Glomerular visceral epithelial cell (primary cell): ENCODE measurements around the gene ZNF148.
"Not testable (repeated sequence)": the region's sequence is repeated elsewhere in the genome, so short reads cannot be mapped to it uniquely, and the experiment has no call there.

Experiments
- DNase-seq: peaks from one replicate; pipeline ENCODE4 v3.0.0-alpha.2; 2016; ENCODE audit errors: extremely low spot score

Gene ZNF148, protein sequence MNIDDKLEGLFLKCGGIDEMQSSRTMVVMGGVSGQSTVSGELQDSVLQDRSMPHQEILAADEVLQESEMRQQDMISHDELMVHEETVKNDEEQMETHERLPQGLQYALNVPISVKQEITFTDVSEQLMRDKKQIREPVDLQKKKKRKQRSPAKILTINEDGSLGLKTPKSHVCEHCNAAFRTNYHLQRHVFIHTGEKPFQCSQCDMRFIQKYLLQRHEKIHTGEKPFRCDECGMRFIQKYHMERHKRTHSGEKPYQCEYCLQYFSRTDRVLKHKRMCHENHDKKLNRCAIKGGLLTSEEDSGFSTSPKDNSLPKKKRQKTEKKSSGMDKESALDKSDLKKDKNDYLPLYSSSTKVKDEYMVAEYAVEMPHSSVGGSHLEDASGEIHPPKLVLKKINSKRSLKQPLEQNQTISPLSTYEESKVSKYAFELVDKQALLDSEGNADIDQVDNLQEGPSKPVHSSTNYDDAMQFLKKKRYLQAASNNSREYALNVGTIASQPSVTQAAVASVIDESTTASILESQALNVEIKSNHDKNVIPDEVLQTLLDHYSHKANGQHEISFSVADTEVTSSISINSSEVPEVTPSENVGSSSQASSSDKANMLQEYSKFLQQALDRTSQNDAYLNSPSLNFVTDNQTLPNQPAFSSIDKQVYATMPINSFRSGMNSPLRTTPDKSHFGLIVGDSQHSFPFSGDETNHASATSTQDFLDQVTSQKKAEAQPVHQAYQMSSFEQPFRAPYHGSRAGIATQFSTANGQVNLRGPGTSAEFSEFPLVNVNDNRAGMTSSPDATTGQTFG

DNA sequence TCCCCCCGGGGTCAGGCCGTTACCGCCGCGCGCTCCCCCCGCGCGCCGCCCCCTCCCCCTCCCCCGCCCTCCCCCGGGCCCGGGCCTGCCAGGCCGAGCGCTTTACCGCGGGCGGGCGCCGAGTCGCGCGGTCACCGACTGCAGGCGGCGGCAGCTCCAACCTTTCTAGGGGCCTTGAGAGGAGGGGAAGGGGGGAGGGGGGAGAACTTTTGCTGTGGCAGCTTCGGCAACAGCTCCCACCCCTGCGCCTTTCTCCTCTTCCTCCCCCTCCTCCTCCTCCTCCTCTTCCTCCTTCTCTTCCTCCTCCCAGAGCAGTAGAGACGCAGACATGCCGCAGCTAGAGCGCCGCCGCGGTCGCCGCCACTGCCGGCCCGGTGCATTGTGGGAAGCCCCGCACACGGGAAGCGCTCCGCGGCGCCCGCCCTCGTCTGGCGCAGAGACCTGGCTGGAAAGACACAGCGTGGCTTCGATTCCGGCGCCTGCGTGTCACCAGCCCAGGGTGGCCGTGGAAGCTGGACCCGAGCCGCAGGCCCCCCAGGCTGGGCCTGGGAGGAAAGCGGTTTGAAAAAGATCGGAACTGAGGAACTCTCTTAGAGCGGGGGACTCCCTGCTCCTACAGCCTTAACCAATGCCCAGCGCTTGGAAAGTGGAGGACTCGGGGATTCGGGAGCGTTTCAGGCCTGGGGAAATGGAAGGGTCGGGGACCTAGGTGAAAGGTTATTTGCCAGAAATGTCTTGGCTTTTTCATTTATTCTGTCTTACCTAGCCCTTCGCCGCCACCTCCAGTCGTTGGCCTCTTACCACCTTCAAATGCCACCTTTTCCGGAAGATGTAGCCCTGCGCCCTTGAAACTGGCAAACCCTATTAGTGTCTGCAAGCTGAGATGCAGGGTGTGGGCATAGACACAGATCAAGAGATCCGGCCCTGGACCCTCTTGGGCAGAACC lies at the start of gene ZNF148:
TSS of gene ZNF148 (minus strand) at position 330 of the 946 bp plus-strand sequence. CDS start 61,685 bp downstream, outside the sequence.
- peak; percentile 93 for DNase-seq

DNA sequence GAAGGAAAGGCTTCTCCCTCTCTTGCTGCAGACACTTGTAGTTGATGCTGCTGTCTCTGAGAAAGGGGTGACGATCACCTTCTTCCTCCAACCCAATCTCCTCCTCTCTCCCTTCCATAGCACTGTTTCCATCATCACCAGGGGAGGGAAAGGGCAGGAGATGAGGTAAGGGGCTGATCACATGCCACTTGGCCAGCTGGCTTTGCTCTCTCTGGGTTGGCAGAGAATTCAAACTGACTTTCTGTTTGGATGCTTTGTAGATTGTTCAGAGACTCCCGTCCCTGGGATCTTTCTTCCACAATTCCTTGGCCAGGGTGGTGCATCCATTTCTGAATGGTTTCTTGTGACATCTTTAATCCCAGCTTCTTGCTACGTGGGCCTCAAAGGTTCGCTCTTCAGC lies 43.2 kb upstream of the ZNF148 start:
- DNase-seq, result no peak

DNA sequence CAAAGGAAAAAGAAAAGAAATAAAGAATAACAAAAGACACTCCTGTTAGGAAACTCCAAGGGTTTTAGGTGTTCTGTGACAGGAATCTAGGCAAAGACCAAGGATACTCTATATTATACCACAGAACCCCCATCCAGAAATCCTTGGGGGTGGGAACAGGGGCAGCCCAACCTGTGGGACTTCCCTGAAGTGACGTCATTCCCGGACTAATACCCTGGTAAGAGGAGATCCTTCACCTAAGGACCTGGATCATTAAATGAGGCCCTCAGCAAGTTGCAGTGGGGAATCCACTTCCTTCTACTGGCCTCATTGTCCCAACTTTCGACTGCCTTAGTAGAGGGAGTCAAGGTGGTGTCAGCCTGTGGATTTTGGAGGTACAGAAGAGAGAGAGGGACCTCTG lies 41.1 kb upstream of the ZNF148 start:
- DNase-seq, result no peak

DNA sequence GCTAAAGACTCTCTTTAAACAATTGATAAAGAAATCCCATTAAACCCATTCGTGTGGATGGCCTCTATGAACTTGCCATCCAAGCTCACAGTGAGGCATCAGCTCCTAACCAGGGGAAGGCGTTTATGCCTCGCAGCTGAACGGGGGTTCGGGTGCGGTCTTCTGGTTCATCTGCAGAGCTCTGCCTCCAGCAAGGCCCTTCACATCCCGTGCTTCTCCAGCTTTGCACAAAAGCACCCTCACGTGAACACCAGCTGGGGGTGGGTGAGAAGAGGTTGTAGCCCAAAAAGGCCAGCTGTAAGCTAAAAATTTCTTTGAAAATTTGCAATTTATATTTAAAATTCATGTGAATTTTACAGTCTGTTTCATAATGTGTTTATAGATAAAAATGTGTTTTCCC lies 39.5 kb upstream of the ZNF148 start:
- DNase-seq, result no peak

DNA sequence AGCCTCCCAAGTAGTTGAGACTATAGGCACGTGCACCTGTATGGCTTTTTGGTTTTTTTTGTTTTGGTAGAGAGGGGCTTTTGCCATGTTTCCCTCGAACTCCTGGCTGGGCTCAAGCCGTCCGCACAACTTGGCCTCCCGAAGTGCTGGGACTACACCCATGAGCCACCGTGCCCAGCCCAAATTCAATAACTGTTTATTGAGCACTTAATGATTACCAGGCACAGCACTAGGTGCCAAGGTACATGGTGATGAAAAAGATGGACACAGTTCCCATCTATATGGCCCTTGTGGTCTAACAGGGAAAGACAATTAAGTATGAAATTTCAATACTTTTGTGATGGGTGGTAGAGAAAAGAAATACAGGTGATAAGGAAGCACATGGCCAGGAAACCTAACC lies 35.8 kb upstream of the ZNF148 start:
- DNase-seq, result no peak

DNA sequence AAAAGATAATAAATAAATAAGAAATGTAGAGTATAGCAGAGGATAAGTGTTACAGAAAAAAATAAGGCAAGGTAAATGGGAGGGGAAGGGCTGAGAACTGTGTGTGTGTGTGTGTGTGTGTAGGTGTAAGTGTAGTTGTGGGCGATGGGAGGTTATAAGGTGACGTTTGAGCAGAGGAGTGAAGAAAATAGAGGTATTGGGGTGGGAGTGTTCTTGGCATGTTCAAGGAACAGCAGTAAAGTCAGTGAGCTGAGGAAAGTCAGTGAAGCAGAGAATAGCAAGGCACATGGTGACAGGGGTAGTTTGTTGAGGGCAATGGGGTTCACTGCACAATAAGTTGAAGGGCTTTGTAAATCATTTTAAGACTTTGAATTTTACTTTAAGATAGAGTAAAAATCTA lies 30.9 kb upstream of the ZNF148 start:
- no peak for DNase-seq

DNA sequence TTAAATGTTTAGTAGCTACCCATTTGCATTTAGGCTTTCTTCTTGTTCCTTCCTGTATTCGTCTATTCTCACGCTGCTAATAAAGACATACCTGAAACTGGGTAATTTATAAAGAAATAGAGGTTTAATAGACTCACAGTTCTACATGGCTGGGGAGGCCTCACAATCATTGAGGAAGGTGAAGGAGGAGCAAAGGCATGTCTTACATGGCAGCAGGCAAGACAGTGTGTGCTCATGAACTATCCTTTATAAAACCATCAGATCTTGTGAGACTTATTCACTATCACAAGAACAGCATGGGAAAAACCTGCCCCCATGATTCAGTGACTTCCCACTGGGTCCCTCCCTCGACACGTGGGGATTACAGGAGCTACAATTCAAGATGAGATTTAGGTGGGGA lies 30.4 kb upstream of the ZNF148 start:
- not testable (repeated sequence) for DNase-seq

DNA sequence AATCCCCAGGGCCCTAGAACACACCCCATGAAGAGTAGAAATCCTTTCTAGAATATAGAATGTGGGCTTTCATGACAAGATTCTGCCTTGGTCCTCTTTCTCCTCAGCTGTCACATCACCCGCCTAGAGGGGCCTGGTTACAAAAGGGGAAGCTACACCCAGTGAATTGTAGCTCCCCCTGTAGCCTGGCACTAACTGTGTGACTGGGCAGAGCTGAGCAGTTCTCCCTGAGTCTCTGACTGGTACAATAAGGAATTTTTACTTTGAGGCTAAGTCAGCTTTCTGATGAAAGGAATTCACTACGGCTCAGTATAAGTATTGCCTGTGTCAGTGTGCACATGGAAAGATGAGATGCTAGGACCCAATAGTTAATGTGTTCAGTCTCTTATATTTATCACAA lies 28.7 kb upstream of the ZNF148 start:
- peak; percentile 19 for DNase-seq

DNA sequence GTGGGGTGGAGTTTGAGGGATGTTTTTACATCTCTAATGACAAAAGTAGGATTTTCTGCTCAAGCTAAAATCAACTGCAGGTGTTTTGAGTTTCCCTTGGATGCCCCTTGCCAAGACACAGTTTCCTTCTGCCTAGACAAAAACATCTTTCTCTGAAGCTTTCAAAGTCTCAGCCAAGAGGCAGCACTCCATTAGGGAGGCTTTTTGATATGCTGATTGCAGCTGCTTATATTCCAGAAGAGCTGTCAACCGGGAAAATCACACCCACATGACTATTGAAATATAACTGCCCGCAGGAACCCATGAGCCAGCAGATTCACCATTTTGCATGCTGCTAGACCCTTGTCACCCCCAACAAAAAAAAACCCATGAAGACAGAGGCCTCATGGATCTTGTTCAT lies 27.5 kb upstream of the ZNF148 start:
- DNase-seq, result no peak

DNA sequence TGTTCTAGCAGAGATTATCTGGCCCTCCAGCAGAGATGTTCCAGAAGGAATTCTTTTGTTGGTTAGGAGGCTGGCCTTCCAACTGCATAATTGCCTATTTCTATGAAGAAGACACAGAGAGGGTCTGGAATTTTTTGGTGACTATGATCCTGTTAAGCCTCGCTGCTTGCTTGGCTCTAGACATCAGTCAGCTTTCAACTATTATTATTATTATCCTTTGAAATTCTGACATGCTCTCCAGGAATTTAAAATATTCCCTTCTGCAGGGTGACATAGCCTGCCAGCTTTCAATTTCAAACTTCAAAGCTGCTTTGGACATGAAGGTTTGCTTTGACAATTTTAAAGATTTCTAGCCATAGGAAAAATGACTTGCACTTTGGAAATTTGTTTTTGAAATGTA lies 26.3 kb upstream of the ZNF148 start:
- DNase-seq, result peak; percentile 62

DNA sequence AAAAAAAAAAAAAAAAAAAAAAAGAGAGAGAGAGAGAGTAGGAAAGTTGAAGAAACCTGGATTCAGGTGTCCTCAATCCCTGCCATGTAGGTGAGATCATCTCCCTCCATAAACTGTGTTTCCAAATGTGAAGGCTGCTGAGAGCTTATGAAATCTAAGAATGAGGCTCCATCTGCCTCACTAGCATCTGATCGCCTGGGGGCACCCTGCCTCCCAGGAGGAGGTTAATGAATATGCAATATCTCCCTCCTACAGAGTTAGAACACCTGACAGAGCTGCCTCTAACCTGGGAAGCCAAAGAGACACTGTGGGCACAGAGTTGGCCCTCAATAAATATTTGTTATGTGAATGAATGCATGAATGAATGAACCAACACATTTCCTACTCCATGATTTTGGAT lies 23.8 kb upstream of the ZNF148 start:
- DNase-seq, result no peak

DNA sequence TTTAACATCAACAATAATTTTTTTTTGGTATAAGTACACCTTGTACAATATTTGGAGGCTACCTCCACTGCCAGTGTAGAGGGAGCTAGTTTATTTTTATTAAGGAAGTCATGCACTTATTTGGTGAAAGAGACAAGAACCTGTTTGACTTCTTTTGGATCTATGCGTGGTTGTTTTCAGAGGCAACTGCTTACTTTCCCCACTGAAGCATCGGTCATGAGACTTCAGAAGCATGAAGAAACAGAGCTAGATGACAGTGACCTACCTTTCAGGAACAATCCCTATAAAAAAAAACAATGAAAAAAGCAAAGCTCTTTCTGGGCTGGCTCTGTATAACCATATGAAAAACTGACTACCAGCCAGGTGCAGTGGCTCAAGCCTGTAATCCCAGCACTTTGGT lies 20.0 kb upstream of the ZNF148 start:
- DNase-seq, result no peak

DNA sequence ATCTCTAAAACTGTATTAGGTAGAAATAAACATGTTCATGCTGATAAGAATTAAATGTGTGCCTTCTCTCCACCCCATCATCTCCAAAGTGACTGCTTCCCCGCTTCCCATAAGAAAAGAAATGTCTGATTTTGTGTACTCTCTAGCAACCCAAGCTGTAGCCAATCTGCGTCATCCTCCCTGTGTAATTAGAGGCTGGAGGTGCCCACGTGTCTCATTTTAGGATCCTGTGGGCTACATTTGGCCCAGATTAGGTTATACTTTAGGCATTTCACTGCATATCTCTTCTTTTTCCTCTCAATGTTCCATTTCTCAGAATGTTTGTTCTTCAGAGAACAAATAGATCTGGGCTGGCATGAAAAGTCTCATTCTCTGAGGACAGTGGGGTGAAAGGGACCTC lies 19.3 kb upstream of the ZNF148 start:
- no peak for DNase-seq

DNA sequence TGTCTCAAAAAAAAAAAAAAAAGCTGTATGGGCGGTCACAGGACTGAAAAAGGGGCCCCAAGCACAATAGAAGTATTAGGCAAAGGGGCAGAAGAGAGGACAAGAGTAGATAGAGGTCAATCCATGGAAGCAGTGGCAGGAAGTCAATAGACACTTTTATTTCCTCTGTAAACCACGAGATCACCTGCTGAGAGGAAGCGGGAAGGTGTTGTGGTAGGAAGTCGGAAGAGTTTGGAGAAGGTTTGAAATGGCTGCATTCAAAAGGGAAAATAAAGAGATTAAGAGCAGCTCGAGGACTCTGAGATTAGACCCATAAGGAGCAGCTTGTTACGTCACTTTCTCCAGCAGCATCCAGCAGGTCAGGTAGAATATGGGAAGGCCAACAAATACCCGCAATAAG lies 14.2 kb upstream of the ZNF148 start:
- no peak for DNase-seq

DNA sequence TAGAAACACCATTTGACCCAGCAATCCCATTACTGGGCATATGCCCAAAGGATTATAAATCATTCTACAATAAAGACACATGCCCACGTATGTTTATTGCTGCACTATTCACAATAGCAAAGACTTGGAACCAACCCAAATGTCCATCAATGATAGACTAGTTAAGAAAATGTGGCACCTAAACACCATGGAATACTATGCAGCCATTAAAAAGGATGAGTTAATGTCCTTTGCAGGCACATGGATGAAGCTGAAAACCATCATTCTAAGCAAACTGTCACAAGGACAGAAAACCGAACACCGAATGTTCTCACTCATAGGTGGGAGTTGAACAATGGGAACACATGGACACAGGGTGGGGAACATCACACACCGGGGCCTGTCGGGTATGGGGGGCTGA lies 13.2 kb upstream of the ZNF148 start:
- DNase-seq, result not testable (repeated sequence)

DNA sequence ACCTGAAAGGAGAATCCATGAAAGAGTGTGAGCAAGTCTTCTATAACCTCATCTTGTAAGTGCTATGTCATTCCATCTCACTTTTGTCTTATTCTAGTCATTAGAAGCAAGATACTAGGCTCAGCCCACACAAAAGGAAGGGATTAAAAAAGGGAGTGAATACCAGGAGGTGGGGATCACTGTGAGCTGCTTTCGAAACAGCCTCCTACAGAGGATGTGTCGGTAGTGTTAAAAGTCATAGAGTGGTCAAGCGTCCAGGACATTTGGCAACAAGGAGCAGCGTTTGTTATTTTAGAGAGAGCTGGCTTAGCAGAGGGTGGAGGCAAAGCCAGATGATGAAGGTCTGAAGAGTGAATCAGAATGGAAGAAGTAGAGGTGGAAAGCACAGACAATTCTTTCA lies 11.7 kb upstream of the ZNF148 start:
- peak; percentile 15 for DNase-seq

DNA sequence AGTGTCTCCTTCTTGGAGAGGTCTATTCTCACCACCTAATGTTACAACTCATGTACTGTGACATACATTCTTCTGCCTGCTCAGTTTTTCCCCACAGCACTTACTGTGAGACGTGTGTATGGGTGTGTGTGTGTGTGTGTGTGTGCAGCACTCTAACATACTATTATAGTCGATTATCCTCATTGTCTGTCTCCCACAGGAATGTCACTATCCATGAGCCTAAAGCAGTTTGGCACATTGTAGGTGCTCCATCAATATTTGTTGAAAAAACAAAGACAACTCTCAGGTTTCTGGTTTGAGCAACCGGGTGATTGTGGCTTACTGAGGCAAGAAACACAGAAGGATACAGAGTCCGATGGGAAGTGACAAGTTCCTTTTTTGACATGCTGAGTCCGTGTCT lies 8.6 kb upstream of the ZNF148 start:
- no peak for DNase-seq

DNA sequence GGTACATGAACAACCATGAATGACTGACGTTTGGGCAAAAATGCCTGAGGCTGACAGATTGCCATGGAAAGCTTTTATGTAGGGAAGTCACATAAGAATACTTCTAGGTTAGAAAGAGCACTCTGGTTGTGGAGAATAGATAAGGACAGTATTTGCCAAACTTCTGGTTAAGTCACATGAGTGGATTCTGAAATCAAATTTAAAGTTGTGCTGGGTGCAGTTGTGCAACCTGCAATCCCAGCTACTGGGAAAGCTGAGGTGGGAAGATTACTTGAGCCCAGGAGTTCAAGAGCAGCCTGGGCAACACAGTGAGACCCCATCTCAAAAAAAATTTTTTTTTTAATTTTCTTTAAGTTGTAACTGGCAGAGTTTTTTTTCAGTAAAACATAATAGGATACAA lies 7.2 kb upstream of the ZNF148 start:
- DNase-seq, result no peak

DNA sequence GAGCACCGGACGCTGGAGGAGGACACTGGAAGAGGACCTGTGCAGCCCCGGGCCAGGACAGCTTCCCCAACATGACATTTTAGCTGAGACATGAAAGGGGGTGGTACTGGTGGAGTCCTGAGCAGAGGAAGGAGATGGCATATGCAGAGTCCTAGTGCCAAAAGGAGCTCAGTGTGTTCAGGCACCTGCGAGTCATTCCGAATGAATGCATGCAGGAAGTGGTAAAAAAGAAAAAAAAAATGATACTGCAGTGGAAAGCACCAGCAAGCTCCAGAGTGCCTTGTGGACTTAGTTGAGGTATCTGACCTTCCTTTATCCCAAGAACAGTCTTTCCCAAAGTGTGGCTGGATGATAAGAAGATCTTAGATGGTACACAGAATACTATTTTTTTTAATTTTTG lies 6.6 kb upstream of the ZNF148 start:
- peak; percentile 44 for DNase-seq

DNA sequence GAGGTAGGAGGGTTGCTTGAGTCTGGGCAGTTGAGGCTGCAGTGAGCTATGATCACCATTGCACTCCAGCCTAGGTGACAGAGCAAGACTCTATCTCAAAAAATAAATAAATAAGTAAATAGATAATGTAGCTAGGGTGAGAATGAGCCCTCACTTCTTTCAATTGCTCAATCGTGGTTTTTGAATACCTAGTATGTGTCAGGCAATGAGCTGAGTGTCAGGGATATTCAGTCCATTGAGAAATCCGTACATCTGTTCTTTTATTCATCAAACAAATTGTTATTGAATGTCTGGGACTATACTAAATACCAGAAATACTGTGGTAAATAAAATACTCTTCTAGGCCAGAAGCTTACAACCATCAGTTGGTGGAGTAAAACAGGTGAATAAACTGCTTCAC lies 6.2 kb upstream of the ZNF148 start:
- no peak for DNase-seq

DNA sequence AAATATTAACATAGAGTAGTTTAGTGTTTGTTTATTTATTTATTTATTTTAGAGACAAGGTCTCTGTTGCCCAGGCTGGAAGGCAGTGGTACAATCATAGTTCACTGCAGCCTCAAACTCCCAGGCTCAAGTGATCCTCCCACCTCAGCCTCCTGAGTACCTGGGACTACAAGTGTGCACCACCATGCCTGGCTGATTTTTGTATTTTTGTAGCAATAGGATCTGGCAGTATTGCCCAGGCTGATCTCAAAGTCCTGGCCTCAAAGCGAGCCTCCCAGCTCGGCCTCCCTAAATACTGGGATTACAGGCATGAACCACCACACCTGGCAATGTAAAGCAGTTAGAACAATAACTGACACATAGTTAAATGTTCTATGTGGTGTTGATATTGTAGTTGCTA lies 4.4 kb upstream of the ZNF148 start:
- no peak for DNase-seq

DNA sequence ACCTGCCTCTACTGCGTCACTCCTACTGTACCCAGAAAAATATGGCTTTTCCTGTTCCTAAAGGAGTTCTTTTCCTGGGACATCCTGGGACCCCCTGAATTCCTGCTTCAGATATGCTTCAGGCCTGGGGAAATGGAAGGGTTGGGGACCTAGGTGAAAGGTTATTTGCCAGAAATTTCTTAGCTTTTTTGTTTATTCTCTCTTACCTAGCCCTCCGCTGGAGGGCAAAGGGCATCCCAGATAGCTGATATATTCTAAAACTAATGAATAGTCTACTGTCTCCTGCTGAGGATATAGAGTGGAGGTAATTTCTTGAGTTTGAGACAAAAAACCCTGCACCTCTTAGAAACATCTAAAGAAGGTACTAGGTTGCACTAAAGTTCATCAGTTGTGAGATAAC lies 3.6 kb upstream of the ZNF148 start:
- DNase-seq, result no peak
